ENCODE results near the gene AKR1C4.

DNA sequence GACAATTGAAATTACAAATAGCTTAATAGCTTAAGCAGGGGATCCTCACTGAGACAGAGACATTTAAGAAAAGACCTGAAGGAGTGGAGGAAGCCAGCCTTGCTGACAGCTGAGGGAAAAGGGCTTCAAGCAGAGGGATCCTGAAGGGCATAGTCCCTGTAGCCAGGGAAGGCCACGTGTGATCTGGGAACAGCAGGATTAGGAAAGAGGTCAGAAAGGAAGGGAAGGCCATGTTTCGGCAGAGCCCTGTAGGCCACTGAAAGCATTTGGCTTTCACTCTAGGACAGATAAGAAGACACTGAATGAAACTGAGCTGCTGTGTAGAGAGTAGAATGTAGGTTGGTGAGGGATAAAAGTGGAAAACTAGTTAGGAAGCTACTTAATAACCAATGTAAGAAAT, 8.3 kb upstream of the AKR1C4 start:
- TF ChIP-seq POLR2A (IDR thresholded peaks at IDR 0.05) (no peak), CTCF (IDR thresholded peaks at IDR 0.05 in 8 of 11, conservative IDR thresholded peaks at IDR 0.05 in 3 of 11) (no peak)
